ENCODE results near the gene SLC2A5. TPM values are rescaled to one million over a fixed set of nuclear protein-coding genes. Genes with fewer than 3 reads are reported as not detected.
"Not testable (repeated sequence)": the region's sequence is repeated elsewhere in the genome, so short reads cannot be mapped to it uniquely, and the experiment has no call there.

Gene SLC2A5
- polyA plus RNA-seq, 3 donors = 2.2 to 13.1 (median 4.0) TPM

DNA sequence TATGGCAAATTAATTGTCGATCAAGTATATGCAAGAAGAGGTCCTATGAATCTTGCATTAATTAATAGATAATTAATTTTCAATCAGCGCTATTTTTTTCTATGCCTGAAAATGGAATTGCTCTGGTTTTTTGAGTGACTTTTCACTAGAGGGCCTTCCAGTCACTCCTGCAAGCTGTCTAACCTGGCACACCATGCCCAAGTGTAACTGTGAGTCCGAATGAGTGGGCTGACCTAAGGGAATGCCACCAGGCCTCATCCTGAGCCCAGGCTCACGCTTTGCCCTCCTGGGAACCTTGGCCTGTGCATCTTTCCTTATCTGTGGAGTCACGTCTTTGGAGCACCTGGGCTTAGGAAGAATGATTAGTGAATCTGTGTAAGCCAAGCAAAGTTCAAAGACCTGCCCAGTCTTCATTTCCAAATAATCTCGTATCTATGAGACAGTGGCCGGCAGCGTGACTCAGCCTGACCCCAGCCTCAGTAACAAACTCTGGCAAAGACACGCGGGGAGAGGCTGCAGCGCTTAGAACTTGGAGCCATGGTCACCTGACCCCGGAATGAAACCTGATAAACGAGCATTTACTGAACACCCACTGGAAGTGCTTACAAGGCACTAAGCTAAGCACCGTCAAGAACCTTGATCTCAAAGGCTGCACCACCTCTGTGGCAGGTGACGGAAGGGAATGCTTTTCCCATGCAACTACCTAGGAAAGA, 47.3 kb downstream of the SLC2A5 start:
- H3K27ac ChIP-seq (ENCODE audit: low read depth, low read length) = not testable (repeated sequence)
- 39 to 66% (median 61%) methylated on average over 12 to 14 of the region's 15 CpGs for WGBS, 3 donors

DNA sequence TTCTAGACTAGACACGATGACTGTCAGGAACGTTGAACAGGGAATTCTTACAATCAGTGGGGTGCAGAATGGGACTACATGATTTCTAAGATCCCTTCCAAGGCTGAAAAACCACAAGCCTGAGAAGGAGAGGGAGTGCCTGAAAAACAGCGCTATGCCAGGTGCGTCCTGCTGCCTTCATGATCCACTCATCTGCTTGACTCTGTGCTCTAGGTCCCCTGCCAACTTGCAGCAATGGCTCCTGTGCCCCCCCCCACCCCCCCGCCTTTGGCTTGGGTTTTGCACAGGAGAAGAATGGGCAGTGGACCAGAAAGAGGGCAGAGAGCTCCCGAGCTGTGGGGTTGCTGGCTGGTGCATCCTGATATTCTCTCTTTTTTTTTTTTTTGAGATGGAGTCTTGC, 49.1 kb downstream of the SLC2A5 start:
- H3K27ac ChIP-seq (ENCODE audit: low read depth, low read length) = no peak overlapping the region
- 39 to 80% (median 46%) methylated on average over 6 of the region's 6 CpGs for WGBS, 3 donors

DNA sequence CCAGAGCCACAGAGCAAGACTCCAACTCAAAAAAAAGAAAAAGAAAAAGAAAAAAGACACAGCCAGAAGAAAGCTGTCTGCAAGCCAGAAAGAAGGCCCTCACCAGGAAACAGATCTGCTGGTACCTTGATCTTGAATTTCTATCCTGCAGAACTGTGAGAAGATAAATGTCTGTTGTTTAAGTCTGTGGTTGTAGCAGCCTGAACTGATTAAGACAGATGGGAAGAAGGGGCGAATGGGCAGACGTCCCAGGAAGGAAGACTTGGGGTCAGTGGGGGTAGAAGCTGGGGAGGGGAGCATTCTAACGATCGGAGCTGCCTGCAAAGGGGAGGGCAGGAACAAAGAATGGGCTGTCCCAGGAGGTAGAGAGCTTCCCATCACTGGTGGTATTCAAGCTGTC, 49.5 kb downstream of the SLC2A5 start:
- WGBS, 3 donors = 19 to 67% (median 24%) methylated on average over 4 of the region's 4 CpGs
- no peak overlapping the region for H3K27ac ChIP-seq (ENCODE audit: low read depth, low read length)

DNA sequence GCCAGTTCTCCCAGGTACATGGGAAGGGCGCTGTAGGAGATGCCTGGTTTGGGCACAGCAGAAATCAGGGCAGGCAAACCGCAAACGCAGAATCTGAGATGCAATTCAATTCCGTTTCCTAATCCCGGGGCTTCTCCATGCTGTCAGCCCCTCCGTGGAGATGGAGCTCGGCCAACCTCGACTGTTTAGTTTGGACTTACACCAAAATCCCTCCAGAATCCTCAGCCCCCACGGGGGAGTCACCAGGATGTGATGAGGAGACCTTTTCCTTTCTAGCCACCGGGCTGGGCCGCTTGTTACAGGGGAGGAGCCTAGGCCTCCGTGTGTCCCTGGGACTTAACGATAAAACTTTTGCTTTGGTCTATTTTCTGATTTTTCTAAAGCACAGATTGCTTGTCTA, 51.1 kb downstream of the SLC2A5 start:
- no peak overlapping the region for H3K27ac ChIP-seq (ENCODE audit: low read depth, low read length)
- 53 to 71% (median 56%) methylated on average over 13 of the region's 13 CpGs for WGBS, 3 donors

DNA sequence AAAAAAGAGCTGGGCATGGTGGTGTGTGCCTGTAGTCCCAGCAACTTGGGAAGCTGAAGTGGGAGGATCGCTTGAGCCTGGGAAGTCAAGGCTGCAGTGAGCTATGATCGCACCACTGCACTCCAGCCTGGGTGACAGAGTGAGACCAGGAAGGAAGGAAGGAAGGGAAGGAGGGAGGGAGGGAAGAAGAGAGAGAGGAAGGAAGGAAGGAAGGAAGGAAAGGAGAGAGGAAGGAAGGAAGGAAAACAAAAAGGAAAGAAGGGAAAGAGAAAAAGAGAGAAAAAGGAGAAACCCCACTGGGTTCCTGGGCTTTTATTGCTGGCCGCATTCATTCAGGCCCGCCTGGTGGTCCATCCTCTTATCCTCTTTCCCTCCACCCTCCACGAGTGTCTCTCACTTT, 53.0 kb downstream of the SLC2A5 start:
- H3K27ac ChIP-seq (ENCODE audit: low read depth, low read length) = no peak overlapping the region
- 74 to 97% (median 78%) methylated on average over 5 of the region's 5 CpGs for WGBS, 3 donors

DNA sequence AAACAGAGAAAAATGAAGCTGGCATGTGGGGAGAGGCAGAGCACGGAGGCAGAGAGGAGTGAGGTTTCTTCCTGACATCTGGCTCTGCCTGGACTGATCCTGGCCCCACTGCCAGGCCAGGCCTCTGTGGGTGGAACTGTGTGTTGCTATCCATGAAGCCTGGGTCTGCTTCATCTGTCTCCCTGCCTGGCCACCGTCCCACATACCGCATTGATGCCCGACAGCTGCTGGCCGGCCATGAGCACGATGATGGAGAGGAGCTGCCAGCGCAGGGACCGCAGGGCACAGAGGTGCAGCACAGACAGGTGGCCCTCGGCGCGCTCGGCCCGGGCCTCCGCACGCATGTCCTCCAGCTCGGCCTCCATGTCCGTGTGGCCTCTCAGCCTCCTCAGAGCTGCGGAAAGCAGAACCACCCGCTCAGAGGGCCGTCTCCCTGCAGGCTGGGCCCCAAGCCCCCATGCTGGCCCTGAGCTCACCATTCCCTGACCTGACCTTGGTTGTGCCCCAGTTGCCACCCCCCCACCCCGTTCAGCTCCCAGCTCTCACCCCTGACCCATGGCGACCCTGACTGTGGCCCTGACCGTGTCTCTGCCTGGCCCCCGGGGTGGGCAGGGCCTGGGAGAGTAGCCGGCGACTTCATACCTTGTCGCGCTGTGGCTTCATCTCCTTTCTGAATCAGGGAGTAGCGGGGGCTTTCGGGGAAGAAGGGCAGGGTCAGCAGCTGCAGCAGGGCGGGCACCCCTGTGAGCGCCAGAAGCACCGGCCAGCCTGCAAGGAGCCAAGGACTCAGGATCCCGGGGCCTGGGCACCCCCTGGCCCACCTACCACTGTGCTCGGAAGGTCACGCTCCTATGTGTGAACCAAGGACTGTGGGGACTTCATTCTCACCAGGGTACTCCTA, 54.7 kb downstream of the SLC2A5 start:
- no peak overlapping the region for H3K27ac ChIP-seq (ENCODE audit: low read depth, low read length)
- WGBS, 3 donors = 86 to 94% (median 92%) methylated on average over 35 to 36 of the region's 36 CpGs

DNA sequence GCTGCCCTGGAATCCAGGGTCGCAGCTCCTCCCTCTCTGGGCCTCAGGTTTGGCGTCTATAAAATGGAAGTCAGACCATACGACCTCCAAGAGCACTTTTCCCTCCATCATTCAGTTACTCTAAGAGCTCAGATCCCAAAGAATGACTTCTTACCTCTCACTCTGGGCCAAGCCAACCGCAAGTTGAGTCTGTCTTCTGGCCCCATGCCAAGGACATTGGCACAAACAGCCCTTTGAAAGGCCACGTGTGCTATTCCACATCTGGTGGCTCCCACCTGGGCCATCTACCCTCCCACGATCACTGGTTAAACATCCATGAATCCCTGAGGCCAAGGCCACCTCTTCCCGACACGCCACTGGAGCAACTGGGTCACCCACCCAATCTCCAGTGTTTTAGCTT, 55.6 kb downstream of the SLC2A5 start:
- 64 to 86% (median 80%) methylated on average over 8 of the region's 8 CpGs for WGBS, 3 donors
- no peak overlapping the region for H3K27ac ChIP-seq (ENCODE audit: low read depth, low read length)

DNA sequence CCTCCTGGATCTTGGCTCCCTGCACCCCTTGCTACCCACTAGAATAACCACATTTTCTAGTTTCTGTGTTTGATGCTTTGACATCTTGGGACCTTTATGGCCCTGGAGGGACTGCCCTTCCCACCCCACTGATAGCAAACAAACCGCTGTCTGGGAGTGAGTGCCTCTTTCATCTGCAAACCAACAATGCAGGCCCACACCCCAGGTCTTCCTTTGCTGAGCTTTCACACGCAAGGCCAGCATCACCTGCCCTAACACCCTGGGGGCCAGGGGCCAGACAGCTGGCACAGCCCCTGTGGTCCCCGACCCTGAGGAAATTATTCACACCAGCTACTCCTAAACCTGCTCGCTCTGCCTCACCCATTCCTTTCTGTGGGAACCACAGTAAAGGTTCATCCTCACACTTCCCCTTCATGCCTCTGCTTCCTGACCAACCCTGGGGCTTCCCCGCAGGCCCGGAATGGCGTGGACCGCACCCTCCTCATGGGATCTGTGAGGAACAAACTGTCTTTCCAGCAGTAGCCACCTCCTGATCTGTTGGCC, 58.6 kb downstream of the SLC2A5 start:
- H3K27ac ChIP-seq (ENCODE audit: low read depth, low read length) = no peak overlapping the region
- WGBS, 3 donors = 43 to 76% (median 50%) methylated on average over 8 of the region's 8 CpGs

DNA sequence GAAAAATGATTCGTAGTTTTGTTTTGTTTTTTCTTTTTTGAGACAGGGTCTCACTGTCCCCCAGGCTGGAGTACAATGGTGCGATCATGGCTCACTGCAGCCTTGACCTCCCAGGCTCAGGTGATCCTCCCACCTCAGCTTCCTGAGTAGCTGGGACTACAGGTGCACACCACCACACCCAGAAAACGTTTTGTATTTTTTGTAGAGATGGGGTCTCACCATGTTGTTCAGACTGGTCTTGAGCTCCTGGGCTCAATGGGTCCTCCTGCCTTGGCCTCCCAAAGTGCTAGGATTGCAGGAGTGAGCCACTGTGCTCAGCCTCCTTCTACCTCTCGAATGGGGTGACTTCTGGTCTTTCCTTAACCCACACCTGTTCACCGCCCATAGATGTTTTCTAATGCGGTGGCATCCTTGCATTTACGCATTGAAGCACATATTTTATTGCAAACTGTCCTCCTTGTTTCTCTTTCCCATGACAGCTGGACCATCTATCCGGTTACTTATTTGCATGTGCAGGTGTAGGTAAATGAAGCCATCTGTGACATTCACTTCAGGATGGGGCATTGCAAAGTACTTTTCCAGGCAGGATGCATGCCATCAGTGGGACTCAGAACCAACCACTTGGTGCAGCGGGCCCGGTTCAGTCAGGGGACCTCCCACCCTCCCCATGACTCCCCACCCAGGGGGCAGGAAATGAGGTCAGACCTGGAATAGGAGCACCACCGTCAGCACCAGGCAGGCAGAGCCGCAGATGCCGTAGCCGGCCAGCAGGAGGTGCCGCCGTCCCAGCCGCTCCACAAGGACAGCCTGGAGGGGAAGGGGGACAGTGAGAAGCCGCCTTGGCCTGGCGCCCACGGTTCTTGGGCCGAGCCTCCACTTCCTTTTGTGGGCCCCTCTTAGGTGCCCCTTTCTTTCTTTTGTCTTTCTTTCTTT, 59.7 kb downstream of the SLC2A5 start:
- no peak overlapping the region for H3K27ac ChIP-seq (ENCODE audit: low read depth, low read length)
- 52 to 63% (median 58%) methylated on average over 21 of the region's 21 CpGs for WGBS, 3 donors

DNA sequence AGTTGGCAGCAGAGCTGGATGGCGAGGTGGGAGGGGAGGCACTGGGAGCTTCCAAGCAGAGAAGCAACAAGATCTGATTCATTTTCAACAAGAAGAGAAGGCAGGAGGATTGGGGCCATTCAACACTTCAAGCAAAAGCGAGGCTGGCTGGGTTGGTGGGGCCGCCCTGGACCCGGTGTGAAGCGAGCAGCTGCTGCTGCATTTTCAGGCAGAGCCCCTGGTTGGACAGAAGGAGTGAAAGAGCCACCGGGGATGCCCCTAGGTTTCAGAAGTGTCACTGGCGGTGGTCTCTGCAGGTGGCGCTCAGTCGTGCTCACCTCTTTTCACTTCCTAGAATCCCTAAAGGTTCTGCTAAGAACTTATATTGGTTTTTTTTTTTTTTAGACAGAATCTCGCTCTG, 61.2 kb downstream of the SLC2A5 start:
- 86 to 96% (median 90%) methylated on average over 10 of the region's 10 CpGs for WGBS, 3 donors
- no peak overlapping the region for H3K27ac ChIP-seq (ENCODE audit: low read depth, low read length)

DNA sequence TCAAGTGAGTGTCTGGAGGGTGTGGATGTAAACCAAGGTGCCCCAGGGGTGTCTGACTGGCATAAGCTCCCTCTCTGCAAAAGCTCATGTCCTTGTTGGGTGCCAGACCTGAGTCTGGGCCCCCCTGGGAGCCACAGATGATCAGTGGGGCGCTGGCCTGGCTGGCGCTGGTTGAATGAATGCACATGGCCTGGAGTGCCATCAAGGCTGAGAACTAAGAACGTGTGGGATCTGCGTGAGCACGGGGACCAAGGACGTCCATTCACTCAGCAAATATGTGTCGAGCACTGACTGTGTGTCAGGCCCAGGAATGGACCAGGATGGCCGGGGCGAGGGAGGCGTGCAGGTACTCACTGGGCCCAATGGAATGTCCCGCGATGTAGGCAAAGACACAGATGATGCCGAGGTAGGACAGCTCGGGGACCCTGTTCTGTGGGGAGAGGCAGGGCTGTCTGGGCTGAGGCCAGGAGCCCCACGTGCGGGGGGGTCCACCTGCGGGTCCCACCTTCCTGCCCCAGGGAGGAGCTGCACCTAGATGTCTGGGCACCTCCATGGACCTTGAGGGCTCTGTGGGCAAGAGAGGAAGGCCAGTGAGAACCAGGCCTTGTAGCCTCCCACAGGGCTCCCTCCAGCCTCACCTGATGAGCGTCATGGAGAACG, 62.3 kb downstream of the SLC2A5 start:
- no peak overlapping the region for H3K27ac ChIP-seq (ENCODE audit: low read depth, low read length)
- WGBS, 3 donors = 91 to 95% (median 94%) methylated on average over 19 of the region's 19 CpGs

DNA sequence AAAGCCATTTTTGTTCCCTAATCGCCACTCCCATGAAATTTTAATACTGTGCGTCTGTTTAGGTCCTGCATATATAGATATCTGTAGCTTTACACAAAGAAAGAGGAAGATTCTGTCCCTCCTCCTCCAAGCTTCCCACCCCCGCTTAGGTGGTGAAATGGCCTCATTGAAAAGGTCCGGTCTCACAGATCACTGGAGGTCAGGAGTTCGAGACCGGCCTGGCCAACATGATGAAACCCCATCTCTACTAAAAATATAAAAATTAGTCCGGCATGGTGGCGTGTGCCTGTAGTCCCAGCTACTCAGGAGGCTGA, 64.1 kb downstream of the SLC2A5 start:
- 59 to 63% (median 61%) methylated on average over 8 of the region's 8 CpGs for WGBS, 3 donors
- no peak overlapping the region for H3K27ac ChIP-seq (ENCODE audit: low read depth, low read length)

DNA sequence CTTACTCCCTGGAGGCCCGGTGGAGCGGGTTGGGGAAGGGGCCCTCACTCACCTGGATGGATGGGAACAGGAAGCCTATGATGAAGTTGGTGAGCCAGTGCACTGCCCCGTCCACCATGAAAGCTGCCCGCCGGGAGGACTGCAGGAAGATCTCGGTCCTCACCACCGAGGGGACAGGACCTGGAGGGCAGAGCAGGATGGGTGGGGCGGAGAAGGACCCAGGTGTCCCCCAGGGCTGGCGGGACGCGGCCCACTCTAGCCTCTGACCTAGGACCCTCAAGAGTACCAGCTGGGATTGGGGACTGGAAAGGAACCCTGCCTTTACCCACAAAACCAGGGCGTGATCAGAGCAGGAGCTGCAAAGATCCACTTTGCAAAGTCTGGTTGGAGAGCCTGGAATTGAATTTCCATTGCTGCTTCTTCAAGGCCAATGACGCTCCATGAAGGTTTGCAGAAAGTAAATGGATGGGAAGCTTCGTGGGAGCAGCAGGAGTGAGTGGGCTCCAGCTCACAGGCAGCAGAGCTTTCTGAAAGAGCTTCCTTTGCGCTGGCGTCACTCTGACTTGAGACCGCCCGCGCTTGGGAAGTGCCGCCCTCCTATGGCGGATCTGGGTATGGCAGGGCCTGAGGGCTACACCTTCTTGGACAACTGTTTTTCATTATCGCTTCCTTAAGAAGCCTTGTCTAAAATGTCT, 64.6 kb downstream of the SLC2A5 start:
- WGBS, 3 donors = 51 to 55% (median 54%) methylated on average over 22 of the region's 22 CpGs
- no peak overlapping the region for H3K27ac ChIP-seq (ENCODE audit: low read depth, low read length)

DNA sequence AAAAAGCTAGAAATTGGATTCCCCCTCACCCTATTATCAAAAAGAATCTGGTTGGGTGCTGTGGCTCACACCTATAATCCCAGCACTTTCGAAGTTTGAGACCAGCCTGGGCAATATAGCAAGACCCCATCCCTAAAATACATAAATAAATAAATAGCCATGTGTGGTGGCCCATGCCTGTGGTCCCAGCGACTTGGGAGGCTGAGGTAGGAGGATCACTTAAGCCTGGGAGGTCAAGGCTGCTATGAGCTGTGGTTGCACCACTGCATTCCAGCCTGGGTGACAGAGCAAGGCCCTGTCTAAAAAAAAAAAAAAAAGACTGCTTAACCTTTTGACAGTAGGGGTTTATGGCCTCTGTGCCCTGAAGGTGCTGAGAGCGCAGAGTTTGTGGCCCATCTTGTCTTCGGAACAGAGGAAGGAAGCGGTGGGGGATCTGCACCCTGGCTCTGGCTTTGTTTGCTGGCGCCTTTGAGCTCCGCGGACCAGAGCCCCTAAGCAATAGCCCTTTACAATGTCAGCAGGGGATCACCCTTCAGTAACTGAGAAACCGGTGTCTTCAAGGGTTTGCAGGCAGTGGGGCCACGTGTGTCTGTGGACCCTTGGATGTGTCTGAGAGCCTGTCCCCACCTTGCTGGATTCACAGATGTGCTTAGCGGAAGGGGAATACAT, 65.3 kb downstream of the SLC2A5 start:
- no peak overlapping the region for H3K27ac ChIP-seq (ENCODE audit: low read depth, low read length)
- 68 to 89% (median 73%) methylated on average over 11 of the region's 11 CpGs for WGBS, 3 donors

DNA sequence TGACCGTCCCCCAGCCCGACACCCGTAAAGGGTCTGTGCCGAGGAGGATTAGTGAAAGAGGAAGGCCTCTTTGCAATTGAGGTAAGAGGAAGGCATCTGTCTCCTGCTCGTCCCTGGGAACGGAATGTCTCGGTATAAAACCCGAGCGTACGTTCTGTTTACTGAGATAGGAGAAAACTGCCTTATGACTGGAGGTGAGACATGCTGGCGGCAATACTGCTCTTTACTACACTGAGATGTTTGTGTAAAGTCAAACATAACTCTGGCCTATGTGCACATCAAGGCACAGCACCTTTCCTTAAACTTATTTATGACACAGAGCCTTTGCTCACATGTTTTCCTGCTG, 67.2 kb downstream of the SLC2A5 start:
- H3K27ac ChIP-seq (ENCODE audit: low read depth, low read length) = not testable (repeated sequence)
- WGBS, 3 donors = 66 to 82% (median 70%) methylated on average over 11 of the region's 11 CpGs

DNA sequence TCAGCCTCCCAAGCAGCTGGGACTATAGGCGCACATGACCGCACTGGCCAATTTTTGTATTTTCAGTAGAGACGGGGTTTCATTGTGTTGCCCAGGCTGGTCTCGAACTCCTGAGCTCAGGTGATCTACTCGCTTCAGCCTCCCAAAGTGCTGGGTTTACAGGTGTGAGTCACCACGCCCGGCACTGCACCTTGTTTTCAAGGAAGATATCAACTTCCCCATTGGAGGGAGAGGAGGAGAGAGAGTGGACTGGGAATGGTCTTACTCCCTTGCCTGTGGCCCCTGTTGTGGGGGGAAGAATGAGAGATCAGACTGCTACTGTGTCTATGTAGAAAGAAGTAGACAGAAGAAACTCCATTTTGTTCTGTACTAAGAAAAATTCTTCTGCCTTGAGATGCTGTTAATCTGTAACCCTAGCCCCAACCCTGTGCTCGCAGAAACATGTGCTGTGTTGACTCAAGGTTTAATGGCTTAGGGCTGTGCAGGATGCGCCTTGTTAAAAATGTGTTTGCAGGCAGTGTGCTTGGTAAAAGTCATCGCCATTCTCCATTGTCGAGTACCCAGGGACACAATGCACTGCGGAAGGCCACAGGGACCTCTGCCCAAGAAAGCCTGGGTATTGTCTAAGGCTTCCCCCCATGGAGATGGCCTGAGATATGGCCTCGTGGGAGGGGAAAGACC, 67.8 kb downstream of the SLC2A5 start:
- 85 to 91% (median 88%) methylated on average over 13 of the region's 13 CpGs for WGBS, 3 donors
- not testable (repeated sequence) for H3K27ac ChIP-seq (ENCODE audit: low read depth, low read length)
